IPS-15b (cell line): ENCODE measurements around the gene BNC2.

Source experiments
- H3K27me3 ChIP-seq: one replicate; pipeline ENCODE4 v1.6.1; 2013; ENCODE audit warnings: low read length; ENCODE audit not compliant: control insufficient read depth, insufficient read depth
- H3K36me3 ChIP-seq: one replicate; pipeline ENCODE4 v1.6.1; 2013; ENCODE audit warnings: low read length; ENCODE audit not compliant: control insufficient read depth, insufficient read depth
- H3K4me1 ChIP-seq: one replicate; pipeline ENCODE4 v1.6.1; 2013; ENCODE audit warnings: mild to moderate bottlenecking, low read length; ENCODE audit not compliant: control insufficient read depth, insufficient read depth
- H3K4me3 ChIP-seq: one replicate; pipeline ENCODE4 v1.5.1; 2013; ENCODE audit warnings: low read depth, low read length
- H3K9ac ChIP-seq: one replicate; pipeline ENCODE4 v1.6.1; 2013; ENCODE audit warnings: low read depth, mild to moderate bottlenecking, low read length
- H3K9me3 ChIP-seq: one replicate; pipeline ENCODE4 v1.6.1; 2013; ENCODE audit warnings: mild to moderate bottlenecking, low read length; ENCODE audit not compliant: control insufficient read depth, insufficient read depth

Gene BNC2

DNA sequence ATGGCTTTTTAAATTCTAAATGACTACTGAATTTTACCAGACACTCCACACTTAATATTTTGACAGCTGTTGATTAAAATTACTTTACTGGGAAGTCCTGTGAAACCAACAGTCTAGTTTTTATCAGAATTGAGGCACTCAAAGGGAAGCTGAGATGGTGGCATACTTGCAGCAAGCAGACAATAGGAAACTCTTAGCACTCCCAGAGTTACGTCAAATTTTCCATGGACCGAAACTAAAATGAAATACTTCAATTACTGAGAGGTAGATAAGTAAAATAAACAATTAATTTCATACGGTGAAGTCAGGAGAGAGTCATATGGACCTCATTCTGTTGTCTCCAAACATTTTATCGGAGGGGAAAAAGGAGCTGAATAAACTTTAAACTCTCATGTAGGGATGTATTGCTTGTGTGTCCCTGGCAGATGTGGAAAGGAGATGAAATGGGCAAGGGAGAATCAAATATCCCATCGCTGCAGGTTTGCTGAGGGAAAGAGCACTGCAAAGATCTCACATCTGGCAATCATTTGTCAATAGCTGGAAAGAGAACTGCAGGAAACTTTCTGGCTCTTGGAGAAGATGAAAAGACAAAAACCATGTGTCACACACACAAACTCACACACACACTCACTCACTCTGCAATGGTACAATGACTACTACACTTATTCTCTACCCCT, 189.4 kb downstream of the BNC2 start:
- Histone ChIP-seq H3K4me1 (peaks cover 7% of the 10 kb centered on the region), H3K4me3 (no peak overlapping the region)

DNA sequence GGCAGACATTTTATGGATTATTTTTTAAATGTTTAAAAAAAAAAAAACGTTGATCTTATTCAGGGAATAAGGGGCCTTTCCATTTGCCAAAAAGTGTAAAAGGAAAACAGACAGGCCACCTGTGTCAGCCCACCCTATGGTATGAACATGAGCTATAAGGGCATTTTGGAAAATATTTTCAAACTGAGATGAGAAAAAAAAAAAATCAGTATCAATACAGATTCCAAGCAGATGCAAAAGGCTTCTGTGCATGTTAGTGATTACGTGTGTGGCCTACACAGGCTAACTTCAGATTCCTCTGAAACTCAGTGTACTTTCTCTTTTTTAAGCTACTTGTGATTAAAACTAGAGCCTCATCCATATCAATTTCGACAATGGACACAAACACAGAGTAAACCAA, 189.9 kb downstream of the BNC2 start:
- Histone ChIP-seq H3K36me3 (no peaks in the 10 kb centered on the region), H3K4me3 (no peak overlapping the region), H3K9me3 (no peaks in the 10 kb centered on the region), H3K9ac (no peak overlapping the region), H3K27me3 (no peaks in the 10 kb centered on the region), H3K4me1 (peaks cover 7% of the 10 kb centered on the region)

More for the DNA sequence above, 189.4 kb downstream of the BNC2 start:
- no peaks in the 10 kb centered on the region for H3K27me3 ChIP-seq
- no peak overlapping the region for H3K9ac ChIP-seq
- H3K9me3 ChIP-seq, result no peaks in the 10 kb centered on the region
- H3K36me3 ChIP-seq, result no peaks in the 10 kb centered on the region

GRCh38 chr9:16679327-16679821, 191.1 kb downstream of the BNC2 start:
- Histone ChIP-seq H3K36me3 (no peaks in the 10 kb centered on the region), H3K27me3 (no peaks in the 10 kb centered on the region), H3K9ac (no peak overlapping the region)

DNA sequence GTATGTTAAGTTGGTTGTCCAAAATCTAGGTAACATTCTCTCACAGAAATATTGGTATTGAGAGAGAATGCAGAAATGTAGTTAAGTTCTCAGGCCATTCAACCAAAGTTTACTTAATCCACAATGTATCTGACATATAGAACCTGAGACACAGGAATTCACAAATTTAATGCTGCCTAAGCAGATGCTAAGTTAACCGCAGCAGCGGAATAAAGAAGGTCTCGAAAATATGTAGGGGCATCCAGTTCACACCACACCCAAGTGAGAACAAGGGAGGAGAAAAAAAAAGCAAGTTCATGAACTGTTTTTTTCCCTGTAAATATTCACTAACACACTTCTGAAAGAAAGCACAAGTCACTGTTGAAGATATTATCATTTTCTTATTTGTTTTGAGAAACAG, 194.0 kb downstream of the BNC2 start:
- H3K9me3 ChIP-seq, result no peaks in the 10 kb centered on the region
- no peaks in the 10 kb centered on the region for H3K36me3 ChIP-seq
- no peak overlapping the region for H3K4me3 ChIP-seq
- no peaks in the 10 kb centered on the region for H3K27me3 ChIP-seq
- H3K4me1 ChIP-seq, result peaks cover 7% of the 10 kb centered on the region
- H3K9ac ChIP-seq, result no peak overlapping the region

More at GRCh38 chr9:16679327-16679821, 191.1 kb downstream of the BNC2 start:
- Histone ChIP-seq H3K4me1 (peaks cover 7% of the 10 kb centered on the region), H3K4me3 (no peak overlapping the region), H3K9me3 (no peaks in the 10 kb centered on the region)

DNA sequence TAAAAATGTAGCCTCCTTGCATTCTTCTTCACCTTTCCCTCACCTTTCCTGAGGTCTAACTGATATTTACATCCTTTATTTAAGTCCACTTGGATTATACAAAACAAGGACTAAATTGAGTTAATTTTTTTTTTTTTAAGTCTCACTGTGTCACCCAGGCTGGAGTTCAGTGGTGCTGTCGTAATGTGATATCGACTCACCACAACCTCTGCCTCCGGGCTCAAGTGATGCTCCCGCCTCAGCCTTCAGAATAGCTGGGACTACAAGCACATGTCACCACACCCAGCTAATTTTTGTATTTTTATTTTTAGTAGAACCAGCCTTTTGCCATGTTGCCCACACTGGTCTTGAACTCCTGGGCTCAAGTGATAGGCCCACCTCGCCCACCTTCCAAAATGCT, 195.3 kb downstream of the BNC2 start:
- no peaks in the 10 kb centered on the region for H3K27me3 ChIP-seq
- no peak overlapping the region for H3K4me3 ChIP-seq
- H3K9me3 ChIP-seq, result no peaks in the 10 kb centered on the region
- no peak overlapping the region for H3K9ac ChIP-seq
- no peaks in the 10 kb centered on the region for H3K36me3 ChIP-seq
- H3K4me1 ChIP-seq, result peaks cover 5% of the 10 kb centered on the region

DNA sequence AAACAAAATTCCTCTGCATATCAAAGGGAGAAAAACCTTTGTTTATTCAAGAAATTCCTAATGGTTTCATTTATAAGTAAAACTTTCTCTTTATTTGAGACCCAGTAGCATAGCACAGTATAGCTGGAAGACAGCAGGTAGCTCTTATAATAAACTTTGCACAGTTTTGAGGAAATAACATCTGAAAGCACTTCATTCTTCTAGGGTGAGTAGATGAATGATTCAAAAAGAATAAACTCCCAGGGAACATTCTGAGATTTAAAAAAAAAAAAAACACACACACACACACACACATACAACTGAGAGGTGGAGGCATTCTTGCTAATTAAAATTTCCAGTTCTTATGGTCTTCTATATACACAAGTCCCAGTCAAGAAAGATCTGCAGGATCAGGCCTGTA, 197.3 kb downstream of the BNC2 start:
- Histone ChIP-seq H3K36me3 (no peaks in the 10 kb centered on the region), H3K4me3 (no peak overlapping the region), H3K4me1 (peaks cover 2% of the 10 kb centered on the region), H3K9ac (no peak overlapping the region), H3K27me3 (no peaks in the 10 kb centered on the region), H3K9me3 (no peaks in the 10 kb centered on the region)

- H3K9ac ChIP-seq, result no peak overlapping the region
- no peaks in the 10 kb centered on the region for H3K27me3 ChIP-seq
- H3K9me3 ChIP-seq, result no peaks in the 10 kb centered on the region
- H3K36me3 ChIP-seq, result no peaks in the 10 kb centered on the region
- peaks cover 2% of the 10 kb centered on the region for H3K4me1 ChIP-seq
- no peak overlapping the region for H3K4me3 ChIP-seq
These were observed 198.0 kb downstream of the BNC2 start for GRCh38 chr9:16672501-16672900.

- Histone ChIP-seq H3K9me3 (no peaks in the 10 kb centered on the region), H3K9ac (no peak overlapping the region), H3K4me1 (peaks cover 2% of the 10 kb centered on the region), H3K36me3 (no peaks in the 10 kb centered on the region), H3K4me3 (no peak overlapping the region), H3K27me3 (no peaks in the 10 kb centered on the region)
These were observed 198.8 kb downstream of the BNC2 start for GRCh38 chr9:16671591-16672137.

- no peak overlapping the region for H3K9ac ChIP-seq
- H3K9me3 ChIP-seq, result no peaks in the 10 kb centered on the region
- no peaks in the 10 kb centered on the region for H3K27me3 ChIP-seq
- H3K4me3 ChIP-seq, result no peak overlapping the region
- H3K36me3 ChIP-seq, result no peaks in the 10 kb centered on the region
- H3K4me1 ChIP-seq, result peaks cover 2% of the 10 kb centered on the region
These were observed 199.7 kb downstream of the BNC2 start for GRCh38 chr9:16670791-16671190.

DNA sequence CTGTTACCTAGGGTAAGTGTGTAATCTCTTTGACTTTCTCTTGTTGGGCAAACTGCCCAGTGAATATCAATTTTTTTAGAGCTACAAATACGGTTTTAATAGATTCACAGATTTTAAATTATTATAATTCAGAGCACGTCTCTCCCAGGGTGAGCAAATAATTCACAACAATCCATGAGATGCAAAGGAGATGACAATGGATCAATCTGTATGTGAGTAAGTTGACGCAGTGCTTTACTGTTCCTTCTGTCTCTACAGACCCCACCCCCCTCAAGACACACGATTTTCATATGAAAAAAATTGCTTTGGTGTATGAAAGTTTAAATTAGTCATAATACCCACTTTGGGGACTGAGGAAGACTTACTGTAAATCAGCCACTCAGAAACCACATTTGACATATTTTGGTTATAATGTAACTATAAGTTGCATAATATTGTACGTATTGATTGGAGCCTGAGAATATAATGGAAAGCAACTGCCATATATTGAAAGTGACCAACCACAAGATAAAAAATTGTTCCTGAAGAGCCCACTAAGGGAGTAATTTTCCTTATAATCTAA, 201.7 kb downstream of the BNC2 start:
- Histone ChIP-seq H3K36me3 (no peaks in the 10 kb centered on the region), H3K4me3 (no peak overlapping the region), H3K9ac (no peak overlapping the region), H3K4me1 (peaks cover 2% of the 10 kb centered on the region), H3K9me3 (no peaks in the 10 kb centered on the region), H3K27me3 (no peaks in the 10 kb centered on the region)

- Histone ChIP-seq H3K9ac (no peak overlapping the region), H3K4me3 (no peak overlapping the region), H3K27me3 (no peaks in the 10 kb centered on the region)
These were observed 206.3 kb downstream of the BNC2 start for GRCh38 chr9:16664211-16664610.

GRCh38 chr9:16661816-16662215, 208.7 kb downstream of the BNC2 start:
- Histone ChIP-seq H3K27me3 (no peaks in the 10 kb centered on the region), H3K9ac (no peak overlapping the region)

More at GRCh38 chr9:16664211-16664610, 206.3 kb downstream of the BNC2 start:
- H3K9me3 ChIP-seq, result no peaks in the 10 kb centered on the region
- no peaks in the 10 kb centered on the region for H3K4me1 ChIP-seq
- H3K36me3 ChIP-seq, result no peaks in the 10 kb centered on the region

More at GRCh38 chr9:16661816-16662215, 208.7 kb downstream of the BNC2 start:
- Histone ChIP-seq H3K9me3 (no peaks in the 10 kb centered on the region), H3K4me3 (no peak overlapping the region), H3K4me1 (no peaks in the 10 kb centered on the region), H3K36me3 (no peaks in the 10 kb centered on the region)
